OCI-LY1 (cell line): ENCODE data around the gene BTN3A1.

Experiments used
- H2AFZ ChIP-seq: fragments of 200-600 bp; sonication (generic), shearing (Covaris generic); 2 replicates; pipeline ENCODE4 v1.6.0; 2014; ENCODE audit warnings: antibody characterized with exemption, mild to moderate bottlenecking, low read length
- H3F3A ChIP-seq: fragments of 200-600 bp; sonication (generic), shearing (Covaris generic); 2 replicates; pipeline ENCODE4 v1.6.0; 2014; ENCODE audit warnings: mild to moderate bottlenecking, antibody characterized with exemption, low read length, moderate library complexity; ENCODE audit not compliant: insufficient read depth
- H3K27ac ChIP-seq: fragments of 200-600 bp; sonication (generic); 2 replicates; pipeline ENCODE4 v1.5.1; 2014; ENCODE audit warnings: low read length, mixed run types, mild to moderate bottlenecking, low read depth; ENCODE audit not compliant: poor library complexity, severe bottlenecking
- H3K27me3 ChIP-seq: fragments of 200-600 bp; sonication (generic); 2 replicates; pipeline ENCODE4 v1.6.0; 2014; ENCODE audit warnings: antibody characterized with exemption, mild to moderate bottlenecking, low read length, moderate library complexity; ENCODE audit not compliant: insufficient read depth
- H3K36me3 ChIP-seq: fragments of 200-600 bp; sonication (generic); 2 replicates; pipeline ENCODE4 v1.6.1; 2014; ENCODE audit warnings: mild to moderate bottlenecking, antibody characterized with exemption, low read length, moderate library complexity, mixed read lengths; ENCODE audit not compliant: insufficient read depth
- H3K4me1 ChIP-seq: fragments of 200-600 bp; sonication (generic); 2 replicates; pipeline ENCODE4 v1.5.1; 2014; ENCODE audit warnings: mild to moderate bottlenecking, low read length, moderate library complexity; ENCODE audit not compliant: insufficient read depth, severe bottlenecking
- H3K4me2 ChIP-seq: fragments of 200-600 bp; sonication (generic), shearing (Covaris generic); 2 replicates; pipeline ENCODE4 v1.6.1; 2014; ENCODE audit warnings: low read length
- H3K4me3 ChIP-seq: fragments of 200-600 bp; sonication (generic); 2 replicates; pipeline ENCODE4 v1.5.1; 2014; ENCODE audit warnings: low read length, low read depth, mild to moderate bottlenecking, mixed read lengths; ENCODE audit not compliant: poor library complexity, severe bottlenecking
- H3K79me2 ChIP-seq: fragments of 200-600 bp; shearing (Covaris generic); 2 replicates; pipeline ENCODE4 v1.6.1; 2016; ENCODE audit warnings: mixed run types, low read length, mixed read lengths; ENCODE audit not compliant: insufficient read depth
- H3K9ac ChIP-seq: fragments of 200-600 bp; sonication (generic), shearing (Covaris generic); 2 replicates; pipeline ENCODE4 v1.6.1; 2014; ENCODE audit warnings: mild to moderate bottlenecking, low read length, mixed read lengths
- H3K9me2 ChIP-seq: fragments of 200-600 bp; sonication (generic), shearing (Covaris generic); 2 replicates; pipeline ENCODE4 v1.6.1; 2014; ENCODE audit warnings: low read depth, mild to moderate bottlenecking, low read length, mixed read lengths
- H3K9me3 ChIP-seq: fragments of 200-600 bp; shearing (Covaris generic); 2 replicates; pipeline ENCODE4 v1.6.1; 2014; ENCODE audit warnings: low read length, mixed read lengths
- H4K20me1 ChIP-seq: fragments of 200-600 bp; sonication (generic), shearing (Covaris generic); 2 replicates; pipeline ENCODE4 v1.6.0; 2016; ENCODE audit warnings: mild to moderate bottlenecking, low read length; ENCODE audit not compliant: insufficient read depth
- CTCF ChIP-seq: fragments of 200-600 bp; sonication (generic), shearing (Covaris generic); IDR thresholded peaks from 2 replicates; pipeline ENCODE4 v1.5.1; 2017; ENCODE audit warnings: mild to moderate bottlenecking, antibody characterized with exemption, low read length, moderate library complexity, mixed read lengths
- EZH2 ChIP-seq: fragments of 200-600 bp; sonication (generic), shearing (Covaris generic); IDR thresholded peaks from 2 replicates; pipeline ENCODE4 v1.8.0; 2017; ENCODE audit warnings: borderline replicate concordance, mixed run types, mild to moderate bottlenecking, antibody characterized with exemption, low read length, moderate library complexity, mixed read lengths

BTN3A1 gene

DNA sequence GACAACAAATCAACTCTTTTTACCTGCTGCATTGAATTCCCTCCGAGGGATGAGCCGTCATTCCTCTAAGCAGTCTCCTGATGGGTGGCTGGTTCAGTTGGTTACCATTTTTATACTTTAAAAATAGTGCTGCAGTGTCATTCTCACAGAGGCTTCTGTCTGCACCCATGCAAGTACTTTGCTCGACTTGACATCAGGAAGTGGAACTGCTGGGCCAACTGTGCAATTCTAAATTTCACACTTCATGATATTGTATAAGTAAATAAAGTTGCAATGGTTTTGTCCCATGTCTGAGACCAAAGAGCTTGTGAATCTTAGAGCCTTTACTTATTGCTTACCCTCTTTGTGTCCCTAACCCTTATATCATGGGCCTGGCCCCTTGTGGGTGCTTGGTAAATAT lies 2.5 kb downstream of the BTN3A1 start:
- Histone ChIP-seq H2AFZ (no peak overlapping the region), H3K9me2 (no peaks in the 10 kb centered on the region), H4K20me1 (no peaks in the 10 kb centered on the region), H3F3A (no peaks in the 10 kb centered on the region), H3K27me3 (no peaks in the 10 kb centered on the region; the same call in 1 of the 2 replicates), H3K4me2 (no peak overlapping the region), H3K9ac (no peak overlapping the region), H3K4me1 (peaks cover 12% of the 10 kb centered on the region), H3K27ac (no peak overlapping the region), H3K36me3 (no peaks in the 10 kb centered on the region), H3K4me3 (no peak overlapping the region), H3K79me2 (no peaks in the 10 kb centered on the region), H3K9me3 (no peaks in the 10 kb centered on the region)
- TF ChIP-seq EZH2, result no peak
- TF ChIP-seq CTCF, result no peak

DNA sequence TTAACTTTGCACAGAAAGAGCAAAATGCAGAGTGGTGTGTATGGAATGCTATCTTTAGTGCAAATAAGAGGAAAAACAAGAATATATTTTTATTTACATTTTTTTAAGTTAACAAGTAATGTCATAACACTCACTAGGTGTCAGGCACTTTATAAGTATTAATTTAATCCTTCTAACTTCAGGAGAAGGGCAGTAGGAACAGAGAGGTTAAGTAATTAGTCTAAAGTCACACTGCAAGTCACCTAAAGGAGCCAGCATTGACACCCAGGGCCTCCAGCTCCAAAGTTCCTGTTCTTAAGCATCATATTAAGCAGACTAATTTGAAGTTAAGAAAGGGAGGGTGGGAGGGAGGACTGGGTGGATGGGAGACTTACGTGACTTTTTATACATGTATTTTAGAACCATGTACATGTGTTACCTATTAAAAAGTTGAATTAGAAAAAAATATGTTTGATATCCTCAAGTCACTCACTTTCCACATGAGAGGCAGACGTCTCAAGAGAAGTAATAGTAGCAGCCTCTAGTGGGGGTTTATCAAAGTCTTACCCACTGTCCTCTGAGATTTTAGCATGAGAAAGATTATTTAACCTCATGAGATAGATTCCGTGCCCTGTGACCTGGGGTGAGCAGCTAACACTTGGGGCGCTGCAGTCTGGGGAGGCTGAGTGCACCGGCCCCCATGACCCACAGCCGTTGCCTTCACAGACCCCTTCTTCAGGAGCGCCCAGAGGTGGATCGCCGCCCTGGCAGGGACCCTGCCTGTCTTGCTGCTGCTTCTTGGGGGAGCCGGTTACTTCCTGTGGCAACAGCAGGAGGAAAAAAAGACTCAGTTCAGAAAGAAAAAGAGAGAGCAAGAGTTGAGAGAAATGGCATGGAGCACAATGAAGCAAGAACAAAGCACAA lies 7.0 kb downstream of the BTN3A1 start:
- Histone ChIP-seq H2AFZ (no peak overlapping the region), H3K27ac (no peak overlapping the region), H3K36me3 (no peaks in the 10 kb centered on the region), H3K4me1 (no peaks in the 10 kb centered on the region), H3K27me3 (peaks cover 4% of the 10 kb centered on the region; the same call in 1 of the 2 replicates), H3K9me2 (no peaks in the 10 kb centered on the region), H3K79me2 (no peaks in the 10 kb centered on the region), H3K4me2 (no peak overlapping the region), H3K4me3 (no peak overlapping the region), H3F3A (no peaks in the 10 kb centered on the region), H3K9ac (no peak overlapping the region), H4K20me1 (no peaks in the 10 kb centered on the region), H3K9me3 (no peaks in the 10 kb centered on the region)
- TF ChIP-seq EZH2 (no peak), CTCF (peak; percentile 17)

DNA sequence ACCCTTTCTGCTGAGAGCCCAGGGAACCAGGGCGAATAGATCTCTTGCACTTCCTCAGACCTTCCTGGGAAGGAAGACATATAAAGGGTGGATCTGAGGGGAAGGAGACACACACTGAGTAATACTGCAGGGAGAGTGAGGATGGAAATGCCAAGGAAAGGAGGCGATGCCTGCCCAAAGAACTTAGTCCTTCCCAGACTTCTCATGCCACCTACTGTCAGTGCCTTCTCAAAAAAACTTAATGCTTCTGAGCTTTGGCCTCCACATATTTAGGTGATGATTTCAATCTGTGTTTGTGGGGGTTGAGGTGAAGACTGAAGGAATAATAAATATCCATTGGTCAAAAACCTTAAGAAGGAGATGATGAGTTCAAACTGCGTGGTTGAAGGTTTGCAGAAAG lies 9.7 kb downstream of the BTN3A1 start:
- TF ChIP-seq EZH2 (no peak), CTCF (no peak)
- Histone ChIP-seq H3K79me2 (no peaks in the 10 kb centered on the region), H2AFZ (no peak overlapping the region), H3K4me1 (no peaks in the 10 kb centered on the region), H4K20me1 (no peaks in the 10 kb centered on the region), H3K9me2 (no peaks in the 10 kb centered on the region), H3K9ac (no peak overlapping the region), H3F3A (no peaks in the 10 kb centered on the region), H3K4me3 (no peak overlapping the region), H3K4me2 (no peak overlapping the region), H3K36me3 (no peaks in the 10 kb centered on the region), H3K9me3 (no peaks in the 10 kb centered on the region), H3K27ac (no peak overlapping the region), H3K27me3 (peaks cover 11% of the 10 kb centered on the region; the same call in 1 of the 2 replicates)
